Ovary (tissue), 9 donors: ENCODE data around the gene CALHM4. TPM values are rescaled to one million over a fixed set of nuclear protein-coding genes. Genes with fewer than 3 reads are reported as not detected.

Experiments
- DNase-seq, 5 donors: peaks; one replicate each; pipeline ENCODE4 v3.0.0-alpha.2; 2019 to 2020
- H3K27ac ChIP-seq, 2 donors: fragments of 200-600 bp; one replicate each; pipeline versions ENCODE4 v1.5.1 to v1.8.0; 2019 to 2022
- H3K27me3 ChIP-seq: fragments of 200-600 bp; one replicate; pipeline ENCODE4 v1.8.0; 2022
- H3K36me3 ChIP-seq: fragments of 200-600 bp; sonication (generic); one replicate; pipeline ENCODE4 v1.5.1; 2019
- H3K4me1 ChIP-seq: one replicate; pipeline ENCODE4 v1.8.1; 2013; ENCODE audit warnings: mild to moderate bottlenecking, moderate library complexity; ENCODE audit not compliant: insufficient read depth
- H3K4me3 ChIP-seq: fragments of 200-600 bp; sonication (generic); one replicate; pipeline ENCODE4 v1.5.1; 2017
- H3K9me3 ChIP-seq, 2 donors: fragments of 200-600 bp in 1 of 2; sonication (generic) in 1 of 2; one replicate each; pipeline versions ENCODE4 v1.5.1 to v1.8.1; 2013 to 2019; ENCODE audit warnings: mild to moderate bottlenecking in 1 of 2, moderate library complexity in 1 of 2
- EP300 ChIP-seq: sonication (generic); formaldehyde crosslinking; IDR thresholded peaks from one replicate; pipeline ENCODE4 v1.6.1; 2017; ENCODE audit warnings: antibody characterized with exemption
- POLR2A ChIP-seq: fragments of 450-650 bp; IDR thresholded peaks from one replicate; pipeline ENCODE4 v1.6.1; 2017; ENCODE audit warnings: antibody characterized with exemption, mild to moderate bottlenecking, moderate library complexity
- WGBS, 3 donors: extraction: QIAGEN DNeasy Blood & Tissue Kit in 1 of 3; methylation state at CpG; one replicate each; pipeline versions ENCODE4 v1.1.5 to v1.1.7; 2013 to 2017; 5-methylcytosine and 5-hydroxymethylcytosine counted together
- intact Hi-C, 4 donors: fragments of 100-400 bp; cut with DNase I; formaldehyde crosslinking; loops; one replicate each; pipeline versions ENCODE4 v1.11.0 to v1.15.1; 2022 to 2023
- polyA plus RNA-seq, 2 donors: library from polyadenylated mRNA; stranded (reverse); fragments of 200-250 nt in 1 of 2; fragments of 350-450 nt in 1 of 2; fragmentation: Illumina TruSeq in 1 of 2; extraction: RNeasy Lipid Tissue Mini Kit (QIAGEN cat#74804) in 1 of 2; gene quantifications; one replicate each; pipeline ENCODE4 v1.2.3, GENCODE V29; 2013 to 2014
- total RNA-seq, 7 donors: library from RNA; depleted of rRNA in 2 of 7; stranded (reverse); fragments of >200 nt in 2 of 7; fragmentation: NEBNext Ultra II Directional in 3 of 7; extraction: Animal tissue kit (Norgen Biotek cat#: 25700) in 3 of 7; gene quantifications; one replicate each; pipeline versions ENCODE4 v1.1.0 to v1.2.4, GENCODE V29; 2016 to 2023
- TF ChIP-seq, protein P1 (sequence below), 3 donors: fragments of 450-650 bp in 2 of 3; fragments of 200-600 bp in 1 of 3; IDR thresholded peaks; one replicate each; pipeline versions ENCODE4 v1.5.1 to v1.8.0; 2016 to 2022; ENCODE audit warnings: antibody characterized with exemption in 3 of 3, mild to moderate bottlenecking in 1 of 3
- donor health status: DM: no; HTN: no; CAD: no; lungs with moderate emphysema.
- donor health status: DM: no; HTN: no; CAD: no.
- donor health status: Bipolar disorder and iron deficiency.
- donor health status: DM: yes; HTN: yes; CAD: no.
- donor health status: DM: no; HTN: no; CAD: no.
- donor health status: DM: yes; HTN: yes; CAD: no.

The CALHM4 gene
- total and polyA plus RNA-seq, 9 donors: 0.38 TPM; not detected in 8

GRCh38 chr6:116528133-116528532, 25.4 kb upstream of the CALHM4 start:
- DNase-seq: no peak
- Histone ChIP-seq H3K4me1 (peaks cover 2% of the 10 kb centered on the region), H3K4me3 (no peak overlapping the region), H3K27me3 (no peaks in the 10 kb centered on the region), H3K9me3 (no peaks in the 10 kb centered on the region), H3K36me3 (no peaks in the 10 kb centered on the region), H3K27ac (no peak overlapping the region)
- 85 to 93% (median 88%) methylated on average over 1 of the region's 1 CpG for WGBS, 3 donors
- TF ChIP-seq EP300: no peak
- TF ChIP-seq POLR2A: no peak
- TF ChIP-seq, protein P1, sequence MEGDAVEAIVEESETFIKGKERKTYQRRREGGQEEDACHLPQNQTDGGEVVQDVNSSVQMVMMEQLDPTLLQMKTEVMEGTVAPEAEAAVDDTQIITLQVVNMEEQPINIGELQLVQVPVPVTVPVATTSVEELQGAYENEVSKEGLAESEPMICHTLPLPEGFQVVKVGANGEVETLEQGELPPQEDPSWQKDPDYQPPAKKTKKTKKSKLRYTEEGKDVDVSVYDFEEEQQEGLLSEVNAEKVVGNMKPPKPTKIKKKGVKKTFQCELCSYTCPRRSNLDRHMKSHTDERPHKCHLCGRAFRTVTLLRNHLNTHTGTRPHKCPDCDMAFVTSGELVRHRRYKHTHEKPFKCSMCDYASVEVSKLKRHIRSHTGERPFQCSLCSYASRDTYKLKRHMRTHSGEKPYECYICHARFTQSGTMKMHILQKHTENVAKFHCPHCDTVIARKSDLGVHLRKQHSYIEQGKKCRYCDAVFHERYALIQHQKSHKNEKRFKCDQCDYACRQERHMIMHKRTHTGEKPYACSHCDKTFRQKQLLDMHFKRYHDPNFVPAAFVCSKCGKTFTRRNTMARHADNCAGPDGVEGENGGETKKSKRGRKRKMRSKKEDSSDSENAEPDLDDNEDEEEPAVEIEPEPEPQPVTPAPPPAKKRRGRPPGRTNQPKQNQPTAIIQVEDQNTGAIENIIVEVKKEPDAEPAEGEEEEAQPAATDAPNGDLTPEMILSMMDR (IDR thresholded peaks at IDR 0.05): no peak
- intact Hi-C loops: no loop called here

GRCh38 chr6:116528780-116529179, 24.8 kb upstream of the CALHM4 start:
- Histone ChIP-seq H3K27me3 (no peaks in the 10 kb centered on the region), H3K27ac (no peak overlapping the region), H3K4me3 (no peak overlapping the region), H3K36me3 (no peaks in the 10 kb centered on the region), H3K4me1 (peaks cover 2% of the 10 kb centered on the region), H3K9me3 (no peaks in the 10 kb centered on the region)
- WGBS, 3 donors: 51 to 58% (median 56%) methylated on average over 3 of the region's 3 CpGs
- intact Hi-C loops: no loop called here
- no peak for DNase-seq
- TF ChIP-seq, protein P1 (IDR thresholded peaks at IDR 0.05): no peak
- TF ChIP-seq EP300 (no peak), POLR2A (no peak)

DNA sequence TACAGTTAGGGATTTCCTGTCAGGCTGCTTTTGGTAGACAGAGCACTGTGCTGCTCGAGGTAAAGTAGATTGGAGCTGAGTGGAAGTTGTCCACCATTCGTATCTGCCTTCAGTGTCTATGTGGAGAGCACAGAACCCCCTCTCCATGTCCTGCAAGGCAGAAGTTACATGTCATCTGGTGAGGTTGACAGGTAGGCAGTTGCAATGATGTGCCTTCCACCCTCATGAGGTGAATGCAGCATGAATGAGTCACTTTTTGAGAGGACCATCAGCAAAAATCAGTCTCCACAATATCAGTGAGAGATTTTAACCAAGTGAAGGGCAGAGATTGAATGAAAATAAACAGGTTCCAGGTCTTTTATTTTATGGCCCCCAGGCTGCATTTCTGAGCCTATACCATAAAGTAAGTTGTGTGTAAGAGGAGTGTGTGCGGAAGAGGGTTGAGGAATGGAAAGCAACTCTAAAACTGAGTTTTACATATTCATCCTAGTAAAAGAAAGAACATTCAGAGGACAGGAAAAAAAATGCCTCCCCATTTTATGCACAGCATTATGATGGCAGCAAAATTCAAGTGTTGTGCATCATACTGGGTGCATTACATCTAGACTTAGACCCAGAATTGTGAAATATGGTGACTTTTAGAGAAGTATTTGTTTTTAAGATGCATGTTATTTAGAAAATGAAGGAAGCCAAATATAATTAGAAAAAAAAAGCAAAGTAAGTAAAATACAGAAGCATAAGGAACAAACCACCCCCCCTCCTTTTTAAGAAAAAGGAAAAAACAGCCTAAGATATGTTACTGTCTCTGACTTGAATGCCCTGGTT, 23.9 kb upstream of the CALHM4 start:
- H3K27me3 ChIP-seq: no peaks in the 10 kb centered on the region
- WGBS, 3 donors: 76 to 85% (median 80%) methylated on average over 3 of the region's 3 CpGs
- no peaks in the 10 kb centered on the region for H3K36me3 ChIP-seq
- no peak for DNase-seq
- H3K27ac ChIP-seq: no peak overlapping the region
- TF ChIP-seq POLR2A: no peak
- TF ChIP-seq, protein P1 (IDR thresholded peaks at IDR 0.05): no peak
- no peak for TF ChIP-seq EP300
- intact Hi-C loops: loop anchor here in 2 of 4 donors (10.0 kb wide), 2 partner anchors 255 to 265 kb away; partner anchors contain the start of gene TSPYL1 (in 1 of the 2)
- no peaks in the 10 kb centered on the region for H3K9me3 ChIP-seq
- H3K4me3 ChIP-seq: no peak overlapping the region
- H3K4me1 ChIP-seq: peaks cover 2% of the 10 kb centered on the region

GRCh38 chr6:116530436-116530835, 23.1 kb upstream of the CALHM4 start:
- Histone ChIP-seq H3K36me3 (no peaks in the 10 kb centered on the region), H3K9me3 (no peaks in the 10 kb centered on the region), H3K4me3 (no peak overlapping the region), H3K4me1 (peaks cover 2% of the 10 kb centered on the region), H3K27me3 (no peaks in the 10 kb centered on the region), H3K27ac (no peak overlapping the region)
- 40 to 61% (median 47%) methylated on average over 2 of the region's 2 CpGs for WGBS, 3 donors
- no peak for DNase-seq
- intact Hi-C loops: loop anchor here in 2 of 4 donors (10.0 kb wide), 2 partner anchors 256 to 266 kb away; partner anchors contain the start of gene TSPYL1 (in 1 of the 2)
- TF ChIP-seq EP300 (no peak), POLR2A (no peak)
- TF ChIP-seq, protein P1 (IDR thresholded peaks at IDR 0.05): no peak
